Panc1 (cell line): ENCODE results near the gene ATP11C. TPM values are rescaled to one million over a fixed set of nuclear protein-coding genes. Genes with fewer than 3 reads are reported as not detected.

Source experiments
- ATAC-seq: fragments of 200-7000 bp; cut with Tn5 transposase; 2 replicates; pipeline ENCODE4 v1.9.1; 2020; ENCODE audit warnings: mild to moderate bottlenecking, moderate library complexity
- BruUV-seq: library from RNA; stranded (reverse); fragments of 400-500 nt; replicated peaks from 2 replicates; lab custom pipeline; 2021; lab: Mats Ljungman, UMichigan
- CTCF ChIA-PET: fragments of 300-600 bp; sonication (Branson Sonifier 250); formaldehyde crosslinking; loops from one replicate; lab custom pipeline; 2022; ENCODE audit warnings: antibody characterized with exemption; lab: Charles Lee
- POLR2A ChIA-PET: fragments of 300-600 bp; sonication (Branson Sonifier 250); formaldehyde crosslinking; loops from one replicate; lab custom pipeline; 2022; ENCODE audit warnings: antibody characterized with exemption; lab: Charles Lee
- DNase-seq: peaks from one replicate; pipeline ENCODE4 v3.0.0-alpha.2; 2010; ENCODE audit warnings: low read depth, low spot score
- H3K27ac ChIP-seq: 2 replicates; pipeline ENCODE4 v1.5.1; 2011; ENCODE audit warnings: mild to moderate bottlenecking, low read length, inconsistent platforms
- H3K27me3 ChIP-seq: fragments of 200-500 bp; sonication (Bioruptor generic); 2 replicates; pipeline ENCODE4 v1.6.0; 2014; ENCODE audit warnings: low read length, inconsistent platforms; ENCODE audit not compliant: control insufficient read depth, insufficient read depth
- H3K36me3 ChIP-seq: fragments of 200-500 bp; sonication (Bioruptor generic); 2 replicates; pipeline ENCODE4 v1.5.1; 2014; ENCODE audit warnings: inconsistent platforms, mild to moderate bottlenecking, low read length, moderate library complexity; ENCODE audit not compliant: control insufficient read depth, insufficient read depth
- H3K4me1 ChIP-seq: 2 replicates; pipeline ENCODE4 v1.5.1; 2011; ENCODE audit warnings: inconsistent platforms, mild to moderate bottlenecking, low read length, moderate library complexity; ENCODE audit not compliant: control insufficient read depth, insufficient read depth
- H3K4me3 ChIP-seq, 2 experiments: 2 replicates each; pipeline ENCODE4 v1.5.1; 2011 to 2012; ENCODE audit warnings: low read depth in 2 of 2, low read length in 2 of 2, mild to moderate bottlenecking in 2 of 2, inconsistent platforms in 1 of 2, moderate library complexity in 1 of 2
- H3K9me3 ChIP-seq: fragments of 200-500 bp; sonication (Bioruptor generic); 2 replicates; pipeline ENCODE4 v1.5.1; 2014; ENCODE audit warnings: low read depth, mild to moderate bottlenecking, inconsistent platforms, low read length, moderate library complexity; ENCODE audit not compliant: control insufficient read depth, insufficient read depth
- CTCF ChIP-seq: fragments of 450-650 bp; IDR thresholded peaks from 2 replicates; pipeline ENCODE4 v1.5.1; 2017; ENCODE audit warnings: mild to moderate bottlenecking
- POLR2AphosphoS5 ChIP-seq: IDR thresholded peaks from 2 replicates; pipeline ENCODE4 v1.6.1; 2012; ENCODE audit warnings: mild to moderate bottlenecking, low read depth, low read length, moderate library complexity
- REST ChIP-seq, 2 experiments: IDR thresholded peaks; 2 replicates each; pipeline ENCODE4 v1.6.1; 2011 to 2012; ENCODE audit warnings: low read depth in 2 of 2, control low read depth in 1 of 2, low read length in 1 of 2, mild to moderate bottlenecking in 1 of 2, moderate library complexity in 1 of 2; ENCODE audit not compliant: insufficient read depth in 1 of 2
- SIN3A ChIP-seq: IDR thresholded peaks from 2 replicates; pipeline ENCODE4 v1.6.1; 2012; ENCODE audit warnings: low read depth, mild to moderate bottlenecking, low read length, moderate library complexity, borderline replicate concordance; ENCODE audit not compliant: insufficient read depth
- TCF7L2 ChIP-seq: IDR thresholded peaks from 2 replicates; pipeline ENCODE4 v1.6.1; 2011; ENCODE audit warnings: mild to moderate bottlenecking, low read depth, low read length, inconsistent platforms
- in situ Hi-C: cut with HindIII; loops from 2 replicates; pipeline ENCODE4 v1.10.0; 2016; ENCODE audit warnings: low sequenced_read_pairs, low pct_unique_long_range_greater_than_20kb
- intact Hi-C: fragments of 100-400 bp; cut with micrococcal nuclease; formaldehyde crosslinking; loops from one replicate; pipeline ENCODE4 v1.10.0; 2022; ENCODE audit not compliant: unreplicated experiment
- total RNA-seq: library from RNA; stranded (reverse); gene quantifications from one replicate; pipeline ENCODE4 v1.2.1, GENCODE V29; 2021; ENCODE audit not compliant: unreplicated experiment

The ATP11C gene
- total RNA-seq, 1 experiment from 2014 or later = 61.3 TPM

DNA sequence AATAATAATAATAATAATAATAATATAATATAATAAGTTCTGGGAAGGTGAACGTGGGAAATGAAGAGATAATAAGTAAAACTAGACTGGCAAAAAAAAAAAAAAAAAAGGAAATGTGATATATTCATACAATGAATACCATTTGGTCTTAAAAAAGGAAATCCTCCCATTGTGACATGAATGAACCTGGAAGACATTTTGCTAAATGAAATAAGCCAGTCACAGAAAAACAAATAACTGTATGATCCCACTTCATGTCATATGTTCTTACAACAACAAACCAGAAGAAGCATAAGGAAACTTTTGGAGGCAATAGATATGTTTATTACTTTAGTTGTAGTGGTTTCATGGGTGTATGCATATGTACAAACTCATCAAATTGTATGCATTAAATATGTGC lies 63.1 kb downstream of the ATP11C start:
- Histone ChIP-seq H3K27ac (no peak overlapping the region), H3K4me3 (no peak overlapping the region), H3K36me3 (no peaks in the 10 kb centered on the region), H3K27me3 (no peaks in the 10 kb centered on the region), H3K9me3 (no peaks in the 10 kb centered on the region), H3K4me1 (no peaks in the 10 kb centered on the region)
- in situ Hi-C loops (no loop called here), intact Hi-C loops (no loop called here)
- ATAC-seq (no peak), DNase-seq (no peak)
- BruUV-seq = no TSS peak
- CTCF ChIA-PET = interaction anchor here (0.6 kb wide), 2 partner anchors 192 to 224 kb away, joined by 3 to 5 read pairs; no protein-coding TSS in a partner anchor
- TF ChIP-seq SIN3A (no peak), POLR2AphosphoS5 (no peak), REST (IDR thresholded peaks at IDR 0.05; ENCODE audit: insufficient read depth in 1 of 2, low read depth in 2 of 2, low read length in 1 of 2) (no peak), TCF7L2 (no peak), CTCF (no peak)
- POLR2A ChIA-PET = no interaction called here

GRCh38 chrX:139864640-139865039 lies 68.2 kb downstream of the ATP11C start:
- Histone ChIP-seq H3K27ac (no peak overlapping the region), H3K4me3 (no peak overlapping the region), H3K4me1 (no peaks in the 10 kb centered on the region), H3K9me3 (no peaks in the 10 kb centered on the region), H3K36me3 (no peaks in the 10 kb centered on the region), H3K27me3 (no peaks in the 10 kb centered on the region)
- ChIA-PET POLR2A (no interaction called here), CTCF (no interaction called here)
- DNase-seq = no peak
- BruUV-seq = no TSS peak
- no peak for ATAC-seq
- in situ Hi-C loops = no loop called here
- TF ChIP-seq TCF7L2 = no peak
- TF ChIP-seq REST (IDR thresholded peaks at IDR 0.05; ENCODE audit: insufficient read depth in 1 of 2, low read depth in 2 of 2, low read length in 1 of 2) = no peak
- intact Hi-C loops = no loop called here
